D341Med (cell line): ENCODE measurements around the gene NUDT4.

ENCODE experiments used
- DNase-seq: peaks from one replicate; pipeline ENCODE4 v3.0.0; 2012; ENCODE audit warnings: low spot score

The NUDT4 gene

DNA sequence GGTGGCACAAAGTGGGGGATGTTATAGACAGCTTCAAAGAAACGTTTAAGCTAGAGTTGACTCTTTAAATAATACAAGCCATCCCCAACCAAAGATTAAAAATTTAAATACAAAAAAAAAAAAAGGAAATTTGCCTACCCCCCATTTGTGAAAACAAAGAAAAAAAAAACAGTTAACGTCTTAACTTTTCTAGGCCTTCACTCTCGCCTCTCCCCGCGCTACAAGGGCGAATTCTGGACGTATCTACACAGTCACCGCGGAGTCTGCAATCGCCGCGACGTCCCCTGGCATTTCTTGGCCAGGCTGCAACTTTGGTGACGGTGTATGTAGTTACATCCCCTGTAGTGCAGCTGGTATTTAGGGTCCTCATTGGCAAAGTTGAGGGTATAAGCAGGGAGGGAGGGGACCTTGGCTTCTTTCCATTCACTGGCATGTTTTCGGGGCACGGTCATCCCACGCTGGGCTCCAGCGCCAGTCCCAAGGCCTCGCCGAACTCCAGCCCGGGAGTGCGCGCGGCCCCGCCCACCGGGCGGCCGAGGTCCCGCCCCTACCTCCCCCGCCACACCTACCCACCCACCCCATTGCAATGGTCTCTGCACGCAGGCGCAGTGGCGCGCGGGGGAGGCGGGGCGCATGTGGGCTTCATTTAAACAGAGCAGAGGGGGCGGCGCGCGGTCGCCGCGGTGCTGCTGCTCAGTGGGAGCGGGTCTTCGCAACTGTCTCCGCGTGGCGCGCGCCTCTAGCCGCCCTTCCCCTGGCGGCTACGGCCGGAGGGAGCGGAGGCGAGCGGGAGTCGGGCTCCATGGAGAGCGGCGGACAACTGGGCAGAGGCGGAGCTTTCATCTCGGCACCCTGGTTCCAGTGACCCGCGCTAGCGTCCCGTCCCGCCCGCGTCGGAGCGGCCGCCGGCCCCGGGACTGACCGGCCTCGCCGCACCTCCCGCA, at the start of gene NUDT4:
NUDT4 (plus strand) TSS at position 674 of the 944 bp plus-strand sequence. CDS start 398 bp downstream, outside the sequence.
- DNase-seq: peak; percentile 99

DNA sequence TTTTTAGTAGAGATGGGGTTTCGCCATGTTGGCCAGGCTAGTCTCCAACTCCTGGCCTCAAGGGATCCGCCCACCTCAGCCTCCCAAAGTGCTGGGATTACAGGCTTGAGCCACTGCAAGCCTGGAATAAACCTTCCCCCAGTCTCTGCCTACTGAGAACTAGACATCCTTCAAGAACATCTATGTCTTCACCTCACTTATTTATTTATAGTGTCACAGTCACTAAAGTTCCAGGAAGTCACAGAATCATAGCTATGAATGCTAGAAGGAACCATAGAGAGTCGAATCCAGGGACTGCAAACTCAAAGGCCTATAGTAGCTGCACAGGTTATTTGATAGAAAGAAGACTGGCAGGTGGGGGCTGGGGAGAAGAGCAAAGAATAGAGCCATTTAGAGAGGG, 44.7 kb upstream of the NUDT4 start:
- no peak for DNase-seq

DNA sequence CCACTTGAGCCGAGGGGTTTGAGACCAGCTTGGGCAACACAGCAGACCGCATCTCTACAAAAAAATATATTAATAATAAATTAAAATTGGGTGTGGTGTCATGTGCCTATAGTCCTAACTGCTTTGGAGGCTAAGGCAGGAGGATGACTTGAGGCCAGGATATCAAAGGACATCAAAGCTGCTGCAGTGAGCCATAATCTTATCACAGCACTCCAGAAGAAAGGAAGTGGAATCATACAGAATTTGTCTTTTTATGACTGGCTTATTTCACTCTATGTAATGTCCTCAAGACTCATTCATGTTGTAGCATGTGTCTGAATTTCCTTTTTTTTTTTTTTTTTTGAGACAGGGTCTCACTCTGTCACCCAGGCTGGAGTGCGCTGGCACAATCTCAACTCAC, 43.9 kb upstream of the NUDT4 start:
- no peak for DNase-seq

DNA sequence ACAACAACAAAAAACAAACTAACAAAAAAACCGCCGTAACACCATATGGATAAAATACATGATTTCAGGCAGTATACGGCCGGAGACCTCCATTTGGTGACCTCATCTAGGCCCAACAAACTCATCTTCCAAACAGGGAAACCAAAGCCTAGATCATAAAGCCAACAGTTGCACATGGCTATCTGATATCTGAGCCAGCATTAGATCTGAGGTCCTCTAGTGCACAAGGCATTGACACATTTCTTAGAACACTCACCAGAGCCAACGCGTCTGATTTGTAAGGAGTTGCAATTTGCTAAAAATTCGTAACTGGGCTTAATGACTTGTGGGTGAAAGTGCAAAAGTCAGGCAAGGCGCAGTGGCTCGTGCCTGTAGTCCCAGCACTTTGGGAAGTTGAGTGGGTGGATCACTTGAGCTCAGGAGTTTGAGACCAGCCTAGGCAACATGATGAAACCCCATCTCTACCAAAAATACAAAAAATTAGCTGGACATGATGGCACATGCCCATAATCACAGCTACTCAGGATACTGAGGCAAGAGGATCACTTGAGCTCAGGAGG, 42.0 kb upstream of the NUDT4 start:
- DNase-seq: no peak

DNA sequence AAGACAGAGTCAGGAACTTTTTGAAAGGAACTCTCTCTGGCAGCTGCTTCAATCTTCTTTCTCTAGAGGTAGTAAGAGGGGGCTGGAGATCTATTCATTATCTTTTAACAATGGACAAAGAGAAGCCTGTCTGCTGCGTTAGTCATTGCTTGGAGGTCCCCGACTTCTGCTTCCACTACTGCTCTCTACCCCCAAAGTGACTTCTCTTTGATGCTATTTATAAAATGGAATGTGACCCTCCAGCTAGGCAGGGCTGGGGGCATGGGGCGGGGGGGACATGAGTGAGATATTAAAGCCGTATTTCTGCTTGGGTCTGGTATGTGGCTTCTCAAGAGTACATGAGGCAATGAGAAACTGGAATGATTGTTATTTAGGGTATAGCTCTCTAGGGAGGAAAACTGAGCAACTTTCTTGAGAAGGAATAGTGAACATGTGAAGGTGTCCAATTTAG, 41.4 kb upstream of the NUDT4 start:
- no peak for DNase-seq

DNA sequence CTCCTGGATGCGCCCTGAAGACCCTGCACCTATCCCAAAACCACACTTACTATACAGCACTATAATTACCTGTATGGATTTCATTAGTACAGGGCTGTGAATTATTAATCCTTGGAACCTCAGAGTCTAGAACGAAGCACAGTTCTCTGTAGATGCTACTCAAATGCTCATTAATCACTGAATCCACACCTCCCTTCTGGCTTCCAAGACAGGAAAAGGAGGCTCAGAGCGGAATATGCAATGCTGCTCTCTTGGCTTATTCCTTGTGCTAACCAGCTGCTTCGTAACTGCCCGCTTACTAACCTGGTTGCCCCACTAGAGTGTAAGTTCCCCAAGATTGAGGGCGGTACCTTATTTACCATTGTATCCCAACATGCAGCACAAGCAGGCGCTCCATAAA, 39.1 kb upstream of the NUDT4 start:
- no peak for DNase-seq

DNA sequence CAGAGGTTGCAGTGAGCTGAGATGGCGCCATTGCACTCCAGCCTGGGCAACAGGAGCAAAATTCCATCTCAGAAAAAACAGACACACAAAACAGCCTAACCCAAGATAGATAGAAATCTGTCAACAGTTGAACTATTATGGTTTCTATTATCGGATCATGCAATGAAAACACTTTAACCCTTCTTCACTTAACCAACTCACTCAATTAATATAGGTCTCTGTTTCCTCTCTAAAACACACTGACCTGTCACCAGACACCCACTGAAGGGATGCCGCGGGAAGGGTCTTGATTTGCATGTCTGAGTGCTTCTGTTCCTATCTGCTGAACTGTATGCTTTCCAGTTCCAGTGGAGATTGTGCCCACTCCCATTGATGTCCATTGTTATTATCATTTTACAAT, 38.0 kb upstream of the NUDT4 start:
- DNase-seq: no peak

DNA sequence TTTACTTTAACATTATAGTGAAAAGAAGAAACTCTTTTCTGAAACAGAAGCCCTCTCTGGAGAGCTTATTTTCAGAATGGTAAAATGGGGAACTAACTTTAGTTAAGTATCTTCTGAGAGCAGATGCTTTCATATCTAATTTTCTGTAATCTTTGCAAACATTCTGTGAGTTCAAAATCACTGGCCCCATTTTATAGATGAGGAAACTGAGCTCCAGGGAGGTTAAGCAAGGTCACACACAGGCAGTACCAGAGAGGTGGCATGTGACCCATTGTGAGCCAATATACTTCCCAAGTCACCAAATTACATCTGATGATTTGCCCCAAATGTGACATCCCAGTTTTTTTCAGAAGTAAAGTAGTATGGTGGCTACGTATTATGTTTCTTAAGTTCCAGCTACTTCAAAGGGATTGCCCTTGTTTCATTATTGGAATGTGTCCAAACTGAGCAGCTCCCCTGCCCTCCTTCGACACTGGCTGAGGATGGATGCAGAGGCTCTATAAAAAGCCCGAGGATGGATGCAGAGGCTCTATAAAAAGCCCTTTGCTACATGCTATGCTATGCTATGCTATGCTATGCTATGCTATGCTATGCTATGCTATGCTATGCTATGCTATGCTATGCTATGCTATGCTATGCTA, 36.2 kb upstream of the NUDT4 start:
- DNase-seq: no peak

DNA sequence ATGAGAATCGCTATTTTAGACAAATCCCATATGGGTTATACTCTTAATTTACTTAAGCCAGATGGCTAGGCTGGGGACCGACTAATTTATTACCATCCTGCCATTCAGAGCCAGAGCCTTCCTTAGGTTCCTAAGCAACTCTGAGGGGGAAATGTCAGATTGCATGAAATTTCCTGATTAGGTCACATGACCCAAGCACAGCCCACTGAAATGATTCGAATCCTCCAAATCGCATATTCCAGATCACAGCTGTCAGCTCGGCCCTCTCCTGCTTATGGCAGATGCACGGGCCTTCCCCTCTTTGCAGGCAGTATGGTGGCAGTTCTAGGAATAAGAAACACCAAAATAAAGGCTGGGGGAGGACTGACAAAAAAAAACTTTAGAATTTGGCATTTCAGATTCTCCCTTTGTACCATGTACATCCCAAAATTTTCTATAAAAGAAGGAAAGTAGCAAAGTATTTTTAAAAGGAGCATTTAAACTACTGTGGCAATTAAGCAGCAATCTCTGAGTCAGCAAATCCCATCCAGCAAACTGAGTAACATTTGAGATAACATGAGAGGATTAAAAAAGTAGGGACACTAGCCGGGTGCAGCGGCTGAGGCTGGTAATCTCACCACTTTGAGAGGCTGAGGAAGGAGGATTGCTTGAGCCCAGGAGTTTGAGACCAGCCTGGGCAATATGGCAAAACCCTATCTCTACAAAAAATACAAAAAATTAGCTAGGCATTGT, 30.5 kb upstream of the NUDT4 start:
- DNase-seq: peak; percentile 49

DNA sequence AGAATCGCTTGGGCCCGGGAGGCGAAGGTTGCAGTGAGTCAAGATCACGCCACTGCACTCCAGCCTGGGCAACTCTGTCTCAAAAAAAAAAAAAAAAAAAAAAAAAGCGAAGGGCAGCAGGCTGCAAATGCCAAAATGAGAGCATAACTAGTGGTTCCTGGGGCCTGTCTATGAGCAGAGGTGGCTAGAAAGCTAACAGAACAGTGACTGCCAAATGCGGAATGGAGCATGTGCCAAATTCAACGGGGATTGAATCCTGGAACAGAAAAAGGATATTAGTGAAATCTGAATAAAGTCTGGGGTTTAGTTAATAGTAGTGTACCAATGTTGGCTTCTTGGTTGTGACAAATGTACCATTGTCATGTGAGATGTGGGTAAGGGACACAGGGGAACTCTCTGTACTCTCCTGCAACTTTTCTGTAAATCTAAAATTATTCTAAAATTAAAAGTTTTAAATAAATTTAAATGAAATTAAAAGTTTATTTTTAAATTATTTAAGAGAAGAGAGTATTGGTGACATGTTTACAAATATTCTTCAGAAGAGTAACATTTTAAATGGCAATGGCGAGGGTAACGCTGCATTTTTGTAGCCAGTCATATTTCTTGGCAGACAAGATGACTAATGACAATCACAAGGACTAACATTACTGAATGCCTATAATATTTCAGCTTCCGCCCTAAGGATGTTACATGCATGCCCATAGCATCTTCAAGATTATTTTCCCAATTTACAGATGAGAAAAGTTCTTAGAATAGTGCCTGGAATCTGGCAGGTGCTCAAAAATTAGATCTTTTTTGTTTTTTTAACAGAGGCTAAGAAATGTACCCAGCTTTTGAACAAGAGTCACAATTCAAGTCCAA, 28.9 kb upstream of the NUDT4 start:
- DNase-seq: no peak

DNA sequence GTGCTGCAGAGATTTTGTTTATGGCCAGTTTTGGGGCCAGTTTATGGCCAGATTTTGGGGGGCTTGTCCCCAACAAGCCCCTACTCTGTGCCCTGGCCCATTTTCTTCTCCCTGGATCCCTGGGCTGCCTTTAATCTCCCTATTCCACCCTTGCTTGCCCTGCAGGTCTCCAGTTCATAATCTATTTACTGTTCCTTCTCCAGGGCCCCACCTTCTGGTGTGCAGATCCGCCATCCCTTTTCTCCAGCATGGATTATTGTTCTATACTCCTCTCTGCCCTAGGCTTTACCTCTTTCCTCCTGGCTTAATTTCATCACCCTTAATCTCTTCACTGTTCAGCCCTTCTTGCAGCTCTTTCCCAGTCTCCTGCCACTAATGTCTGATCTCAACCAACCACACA, 26.0 kb upstream of the NUDT4 start:
- DNase-seq: peak; percentile 60

DNA sequence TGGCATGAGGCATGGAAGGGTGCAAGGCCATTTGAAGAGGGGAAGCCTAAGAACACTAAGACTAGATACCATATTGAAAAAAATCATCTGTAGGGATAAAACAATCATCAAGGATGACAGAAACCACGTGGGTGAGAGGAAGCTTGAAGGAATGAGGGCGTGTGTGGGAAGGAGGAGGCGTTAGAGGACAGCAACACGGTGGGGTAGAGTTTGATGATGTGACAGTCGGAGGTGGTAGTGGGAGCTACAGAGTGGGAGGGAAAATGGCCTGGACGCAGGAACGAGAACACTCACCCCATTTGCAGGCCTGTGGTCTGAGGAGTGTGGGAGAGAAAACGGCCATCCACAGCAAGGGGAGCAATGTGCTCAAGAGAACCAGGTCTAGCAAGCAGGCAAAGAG, 25.4 kb upstream of the NUDT4 start:
- no peak for DNase-seq

DNA sequence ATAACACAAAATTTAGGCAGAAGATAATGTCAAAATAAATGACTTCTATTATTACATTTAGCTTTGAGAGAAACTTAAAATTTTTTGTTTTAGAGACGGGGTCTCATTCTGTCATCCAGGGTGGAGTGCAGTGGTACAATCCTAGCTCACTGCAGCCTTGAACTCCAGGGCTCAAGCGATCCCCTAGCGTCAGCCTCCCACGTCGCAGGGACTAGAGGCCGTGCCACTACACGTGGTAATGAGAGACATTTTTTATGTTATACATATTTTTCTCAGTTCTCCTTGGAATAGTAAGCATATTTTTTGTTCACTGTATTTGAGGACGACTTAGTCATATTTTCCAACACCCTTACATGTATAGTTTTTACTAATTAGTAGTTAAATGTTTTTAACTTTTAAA, 21.5 kb upstream of the NUDT4 start:
- DNase-seq: no peak

DNA sequence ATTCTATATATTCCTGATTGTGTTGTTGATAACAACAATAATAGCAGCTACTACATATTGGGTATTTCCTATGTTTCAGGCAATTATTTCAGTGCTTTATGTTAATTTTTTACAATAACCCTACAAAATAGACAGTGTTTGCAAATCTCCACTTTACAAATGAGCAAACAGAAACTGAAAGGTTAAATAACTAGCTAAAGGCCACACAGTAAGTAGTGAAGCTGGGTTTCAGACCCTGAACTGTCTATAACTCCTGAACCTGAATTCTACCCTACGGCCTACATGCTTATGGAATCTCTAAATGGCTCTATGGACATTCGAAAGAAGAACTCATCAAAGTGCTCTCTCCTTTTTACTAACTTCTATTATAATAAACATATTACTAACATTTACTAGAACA, 19.7 kb upstream of the NUDT4 start:
- DNase-seq: no peak

DNA sequence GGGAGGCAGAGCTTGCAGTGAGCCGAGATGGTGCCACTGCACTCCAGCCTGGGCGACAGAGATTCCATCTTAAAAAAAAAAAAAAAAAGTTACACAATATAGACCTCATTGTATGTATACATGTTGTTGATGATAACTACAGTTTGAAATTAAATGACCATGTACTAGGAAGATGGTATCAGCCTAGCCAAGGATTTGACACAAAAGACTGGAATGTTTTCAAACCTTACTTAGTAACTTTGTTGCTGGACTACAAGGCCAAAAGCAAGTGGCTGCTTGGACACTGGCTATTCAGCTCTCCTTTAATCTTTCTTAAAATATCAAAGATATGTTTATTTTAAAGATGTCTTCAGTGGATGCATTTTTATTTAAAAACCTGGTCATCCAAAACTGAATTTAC, 18.9 kb upstream of the NUDT4 start:
- no peak for DNase-seq

DNA sequence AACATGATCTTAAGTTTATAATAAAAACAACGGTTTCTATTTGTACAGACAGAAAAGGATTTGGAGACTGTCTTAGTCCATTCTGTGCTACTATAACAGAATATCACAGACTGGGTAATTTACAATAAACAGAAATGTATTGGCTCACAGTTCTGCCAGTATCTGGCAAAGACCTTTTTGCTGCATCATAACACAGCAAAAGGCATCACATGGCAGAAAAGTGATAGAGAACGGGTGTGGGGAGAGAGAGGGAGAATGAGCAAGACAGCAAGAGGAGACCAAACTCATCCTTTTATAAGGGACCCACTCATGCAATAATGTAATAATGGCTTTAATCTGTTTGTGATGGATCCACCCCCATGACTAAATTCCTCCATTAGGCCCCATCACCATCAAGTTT, 17.0 kb upstream of the NUDT4 start:
- no peak for DNase-seq

DNA sequence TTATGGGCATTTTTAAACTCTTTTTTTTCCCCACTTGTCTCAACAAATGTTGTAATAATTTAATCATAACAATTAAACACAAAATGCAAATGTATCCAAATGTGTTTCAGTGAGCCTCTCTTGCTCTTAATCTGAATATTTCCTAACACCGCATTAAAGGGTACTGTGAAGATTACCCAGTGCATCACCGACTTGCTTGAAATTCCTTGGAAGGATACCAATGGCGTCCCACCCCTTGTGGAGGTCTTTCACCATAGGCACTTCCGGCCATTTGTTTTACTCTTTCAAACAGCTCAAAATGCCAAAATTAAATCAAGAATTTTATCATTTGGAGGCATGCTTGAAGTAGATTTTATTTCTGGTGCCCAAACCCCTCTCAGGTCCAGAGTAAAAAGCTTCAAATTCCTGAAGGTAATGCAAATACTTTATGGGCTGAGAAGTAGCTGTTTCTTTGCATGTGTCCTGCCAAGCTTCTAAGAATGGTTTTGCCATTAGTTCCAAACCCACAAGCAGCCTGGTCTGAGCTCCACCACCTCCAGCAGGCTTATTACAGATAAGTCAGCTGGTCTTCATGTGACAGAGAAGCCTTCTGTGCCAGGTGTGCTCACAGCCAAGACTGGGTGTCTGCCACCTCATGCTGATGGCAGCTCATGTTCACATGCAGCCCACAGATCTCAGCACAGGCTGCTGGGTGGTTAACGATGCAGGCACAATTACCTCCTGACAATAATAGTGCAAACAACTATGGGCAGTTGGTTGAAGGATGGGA, 16.4 kb upstream of the NUDT4 start:
- DNase-seq: peak; percentile 17

DNA sequence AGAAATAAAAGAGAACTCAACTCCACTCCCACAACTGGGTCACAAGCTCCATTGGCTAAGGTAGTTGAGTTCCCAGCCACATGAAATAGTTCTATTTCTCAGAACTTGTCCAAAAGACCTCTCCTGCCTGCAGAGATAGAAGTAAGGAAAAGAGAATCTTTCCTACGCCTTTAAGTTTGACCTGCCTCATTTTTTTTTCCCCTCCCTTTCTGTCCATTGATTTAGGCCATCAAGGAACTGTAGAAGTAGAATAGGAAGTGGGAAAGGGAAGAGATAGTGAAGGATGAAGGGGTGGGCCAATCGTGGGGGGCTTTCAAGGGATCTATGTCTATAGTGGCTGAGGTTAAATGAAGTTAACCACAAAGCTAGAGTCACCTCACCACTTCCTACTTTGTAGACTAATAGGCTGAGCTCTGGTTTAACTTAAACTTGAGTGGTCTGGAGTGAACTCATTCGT, 13.9 kb upstream of the NUDT4 start:
- no peak for DNase-seq

DNA sequence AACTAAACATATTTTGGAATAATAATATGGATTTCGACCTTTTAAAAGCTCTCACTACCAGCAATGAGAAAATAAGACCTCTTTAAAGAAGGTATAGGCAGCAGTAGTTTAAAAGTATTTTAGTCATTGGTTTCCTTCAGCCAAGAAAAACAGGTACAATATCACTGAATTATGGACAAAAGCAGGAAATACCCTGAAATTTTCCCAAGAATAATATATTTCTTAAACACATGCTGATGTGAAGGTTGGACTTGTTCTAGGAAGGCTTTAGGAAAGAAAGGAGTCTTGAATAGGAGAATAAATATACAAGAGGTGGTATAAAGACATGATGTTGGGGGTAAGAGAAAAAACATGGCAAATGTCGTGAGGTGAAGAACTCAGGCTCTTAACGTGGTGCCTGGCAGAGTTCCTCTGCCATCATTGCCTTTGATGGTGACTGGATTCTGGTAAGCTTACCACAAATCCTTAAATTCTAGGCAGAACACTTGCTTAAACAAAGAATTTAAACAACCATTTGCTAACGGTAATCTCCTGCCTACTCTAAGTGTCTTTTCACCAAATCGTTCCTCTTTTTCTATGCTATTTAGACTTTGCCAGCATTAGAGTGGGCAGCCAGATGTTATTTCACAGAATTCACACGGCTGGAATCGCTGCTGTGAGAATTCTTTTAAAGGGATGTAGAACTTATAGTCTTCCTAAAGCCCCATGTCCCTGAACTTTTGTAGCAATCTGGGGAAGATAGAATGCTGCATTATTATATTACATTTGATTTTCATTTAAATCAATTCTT, 11.9 kb upstream of the NUDT4 start:
- DNase-seq: no peak

DNA sequence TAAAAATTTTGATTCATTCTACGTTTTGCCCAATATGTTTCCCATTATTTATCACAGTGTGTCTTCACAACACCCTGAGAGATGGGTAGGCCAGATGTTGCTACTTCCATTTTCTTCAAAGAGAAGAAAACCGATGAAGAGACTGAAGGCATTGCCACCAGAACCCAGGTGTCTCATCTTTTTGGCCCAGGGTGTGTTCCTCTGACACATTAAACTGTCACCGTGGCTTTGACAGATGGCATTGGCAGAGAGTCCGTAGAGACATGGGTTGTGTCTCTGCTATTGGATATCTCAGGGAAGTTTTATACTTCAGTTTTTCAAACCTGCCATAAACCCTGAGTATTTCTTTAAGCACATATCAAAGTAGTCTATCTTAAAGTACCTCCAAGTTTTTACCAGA, 11.3 kb upstream of the NUDT4 start:
- DNase-seq: no peak
